T-cell (primary cell): Measurements from ENCODE around the gene TNC. TPM values are rescaled to one million over a fixed set of nuclear protein-coding genes. Genes with fewer than 3 reads are reported as not detected.

Experiments
- ATAC-seq, 4 experiments: fragments of 200-7000 bp in 3 of 4; fragments of 150-1000 bp in 1 of 4; cut with Tn5 transposase; replicated peaks in 1 of 4; 1 replicate in 3 of 4; 2 replicates in 1 of 4; pipeline ENCODE4 v1.10.0; 2021; ENCODE audit warnings: moderate library complexity in 3 of 4, mild to moderate bottlenecking in 2 of 4, moderate number of reproducible peaks in 1 of 4
- CTCF ChIA-PET, 2 donors: fragments of 300-600 bp; sonication (Branson Sonifier 250); formaldehyde crosslinking; loops; one replicate each; lab custom pipeline; 2022; ENCODE audit warnings: antibody characterized with exemption in 2 of 2; lab: Charles Lee
- POLR2A ChIA-PET, 2 donors: fragments of 300-600 bp; sonication (Branson Sonifier 250); formaldehyde crosslinking; loops; one replicate each; lab custom pipeline; 2022; ENCODE audit warnings: antibody characterized with exemption in 2 of 2; lab: Charles Lee
- DNase-seq, 35 experiments: peaks; one replicate each; pipeline versions ENCODE4 v3.0.0 to v3.0.0-alpha.2; 2013 to 2023
- H3K27ac ChIP-seq: one replicate; pipeline ENCODE4 v1.5.1; 2013; ENCODE audit warnings: low read length
- H3K27me3 ChIP-seq, 2 experiments: replicated peaks in 1 of 2; 1 replicate in 1 of 2; 2 replicates in 1 of 2; pipeline versions ENCODE4 v1.6.1 to v1.7.0; 2013; ENCODE audit warnings: low read length in 1 of 2, mixed read lengths in 1 of 2; ENCODE audit not compliant: control insufficient read depth in 2 of 2, insufficient read depth in 2 of 2; ENCODE audit errors: extremely low read depth in 1 of 2
- H3K36me3 ChIP-seq, 2 donors: 1 replicate in 1 of 2; 2 replicates in 1 of 2; pipeline versions ENCODE4 v1.6.1 to v1.7.0; 2013; ENCODE audit warnings: low read length in 1 of 2; ENCODE audit not compliant: control insufficient read depth in 2 of 2, insufficient read depth in 1 of 2; ENCODE audit errors: extremely low read depth in 1 of 2
- H3K4me1 ChIP-seq, 2 experiments: 1 replicate in 1 of 2; 2 replicates in 1 of 2; pipeline versions ENCODE4 v1.6.1 to v1.7.0; 2013; ENCODE audit warnings: low read length in 2 of 2, mixed read lengths in 1 of 2; ENCODE audit not compliant: insufficient read depth in 2 of 2, control insufficient read depth in 1 of 2; ENCODE audit errors: extremely low read depth in 1 of 2
- H3K4me3 ChIP-seq, 2 donors: 1 replicate in 1 of 2; 2 replicates in 1 of 2; pipeline versions ENCODE4 v1.5.1 to v1.7.0; 2013; ENCODE audit warnings: mild to moderate bottlenecking in 2 of 2, low read length in 1 of 2, moderate library complexity in 1 of 2; ENCODE audit not compliant: control insufficient read depth in 1 of 2; ENCODE audit errors: extremely low read depth in 1 of 2
- H3K9me3 ChIP-seq: 2 replicates; pipeline ENCODE4 v1.7.0; 2013
- H3K27ac Mint-ChIP-seq, 2 donors: one replicate each; pipeline ENCODE4 v1.8.0; 2020 to 2021; ENCODE audit warnings: mild to moderate bottlenecking in 2 of 2, mixed read lengths in 2 of 2
- H3K27me3 Mint-ChIP-seq, 2 donors: one replicate each; pipeline ENCODE4 v1.8.0; 2021 to 2022; ENCODE audit warnings: mixed read lengths in 2 of 2
- H3K36me3 Mint-ChIP-seq: one replicate; pipeline ENCODE4 v1.8.0; 2021; ENCODE audit warnings: mixed read lengths
- H3K4me1 Mint-ChIP-seq, 3 donors: one replicate each; pipeline ENCODE4 v1.8.0; 2020 to 2022; ENCODE audit warnings: mixed read lengths in 3 of 3, mild to moderate bottlenecking in 1 of 3
- H3K4me3 Mint-ChIP-seq, 3 donors: one replicate each; pipeline ENCODE4 v1.8.0; 2020 to 2022; ENCODE audit warnings: mild to moderate bottlenecking in 3 of 3, mixed read lengths in 3 of 3, moderate library complexity in 3 of 3
- H3K9me3 Mint-ChIP-seq, 3 donors: one replicate each; pipeline ENCODE4 v1.8.0; 2020 to 2022; ENCODE audit warnings: mixed read lengths in 3 of 3
- WGBS: methylation state at CpG from one replicate; pipeline ENCODE4 v1.1.5; 2013; ENCODE audit warnings: missing lambda C conversion rate; ENCODE audit not compliant: insufficient coverage; 5-methylcytosine and 5-hydroxymethylcytosine counted together
- total RNA-seq, 35 experiments: library from RNA in 6 of 35; stranded (reverse) in 6 of 35; fragments of 120-200 nt in 1 of 35; gene quantifications; one replicate each; pipeline versions ENCODE4 v1.2.1 to v1.2.4 and lab custom pipeline; 2013 to 2026

Gene TNC
- total RNA-seq, 5 donors from 2014 or later (not counting 1 experiment from before 2014, with no cell fraction given) = 0.16 to 0.29 (median 0.20) TPM; not detected in 2

DNA sequence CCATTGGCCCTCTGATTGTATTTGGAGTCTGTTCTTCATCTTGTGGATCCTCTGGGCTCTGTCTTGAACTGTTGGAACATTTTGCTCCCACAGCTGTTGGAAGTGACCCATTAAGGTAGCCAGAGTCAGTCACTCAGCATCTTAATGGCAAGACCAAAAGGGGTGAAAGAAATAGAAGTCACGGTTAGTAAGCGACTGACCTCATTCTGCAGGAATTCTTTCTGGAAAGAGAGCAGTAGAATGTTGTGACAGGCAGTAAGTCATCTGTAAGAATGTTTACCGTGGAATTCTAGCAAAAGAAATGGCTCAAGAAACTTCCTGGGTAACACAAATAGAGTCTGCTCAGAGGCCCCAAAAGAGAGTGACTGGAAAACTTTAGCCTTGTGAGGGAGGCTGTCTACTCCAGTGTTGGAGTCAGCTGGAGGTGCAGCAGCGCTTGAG, 28.6 kb upstream of the TNC start:
- DNase-seq = no peak
- no peaks in the 10 kb centered on the region for H3K9me3 ChIP-seq
- Mint-ChIP-seq H3K4me3 (no peak overlapping the region), H3K36me3 (no peaks in the 10 kb centered on the region), H3K27me3 (peaks cover 14 to 18% of the 10 kb centered on the region in 2 donors), H3K4me1 (peaks cover 0 to 10% (median 0%) of the 10 kb centered on the region in 3 donors), H3K9me3 (no peaks in the 10 kb centered on the region), H3K27ac (no peak overlapping the region)
- CTCF ChIA-PET = no interaction called here
- H3K36me3 ChIP-seq = no peaks in the 10 kb centered on the region
- 84% methylated on average over 4 of the region's 4 CpGs for WGBS
- H3K27me3 ChIP-seq = peaks cover 0 to 6% of the 10 kb centered on the region in 2 experiments
- ATAC-seq = no peak
- POLR2A ChIA-PET = no interaction called here
- H3K27ac ChIP-seq = no peak overlapping the region
- no peaks in the 10 kb centered on the region for H3K4me1 ChIP-seq
- no peak overlapping the region for H3K4me3 ChIP-seq

DNA sequence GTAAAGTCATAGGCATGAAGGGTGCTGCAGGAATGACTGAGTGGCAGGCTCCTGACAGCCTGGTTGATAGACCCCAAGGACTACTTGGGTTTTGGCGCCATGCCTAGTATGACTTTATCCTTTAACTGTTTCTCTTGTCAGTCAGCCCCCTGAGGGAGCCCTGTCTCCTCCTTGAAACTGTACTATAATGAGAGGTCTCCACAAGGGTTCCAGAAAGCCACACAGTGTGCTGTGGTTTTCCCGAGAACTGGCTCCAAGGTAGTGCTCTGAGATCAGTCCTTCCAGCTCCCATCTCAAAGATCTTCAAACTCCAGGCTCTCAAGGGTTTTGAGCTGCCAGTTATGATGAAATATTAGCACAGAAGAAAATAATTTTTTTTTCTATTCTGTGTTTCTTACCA, 26.7 kb upstream of the TNC start:
- no peaks in the 10 kb centered on the region for H3K36me3 ChIP-seq
- peaks cover 14 to 25% of the 10 kb centered on the region in 2 donors for H3K27me3 Mint-ChIP-seq
- ChIA-PET CTCF (no interaction called here), POLR2A (no interaction called here)
- no peak for ATAC-seq
- no peak overlapping the region for H3K4me3 Mint-ChIP-seq
- H3K4me1 ChIP-seq = no peaks in the 10 kb centered on the region
- peaks cover 0 to 6% of the 10 kb centered on the region in 2 experiments for H3K27me3 ChIP-seq
- no peak overlapping the region for H3K27ac ChIP-seq
- H3K36me3 Mint-ChIP-seq = no peaks in the 10 kb centered on the region
- peaks cover 0 to 16% (median 0%) of the 10 kb centered on the region in 3 donors for H3K4me1 Mint-ChIP-seq
- H3K9me3 Mint-ChIP-seq = no peaks in the 10 kb centered on the region
- no peak overlapping the region for H3K27ac Mint-ChIP-seq
- DNase-seq = no peak
- H3K4me3 ChIP-seq = no peak overlapping the region
- no peaks in the 10 kb centered on the region for H3K9me3 ChIP-seq
- WGBS = 100% methylated on average over 1 of the region's 2 CpGs

DNA sequence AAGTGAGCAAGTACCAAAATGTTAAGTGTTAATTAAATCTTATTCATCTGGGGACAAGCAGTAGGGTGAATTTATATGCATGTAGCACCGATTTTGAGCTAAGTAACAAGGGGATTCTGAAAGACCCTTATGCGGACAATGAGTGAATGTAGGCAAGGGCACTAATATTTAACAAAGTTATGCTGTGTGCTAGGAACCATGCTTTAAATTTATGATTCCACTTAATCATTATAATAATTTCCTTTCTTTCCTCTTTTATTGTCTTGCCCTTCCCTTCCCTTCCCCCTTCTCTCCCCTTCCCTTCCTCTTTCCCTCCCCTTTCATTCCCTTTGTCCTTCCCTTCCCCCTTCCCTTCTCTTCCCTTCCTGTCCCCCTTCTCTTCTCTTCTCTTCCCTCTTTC, 25.7 kb upstream of the TNC start:
- Histone ChIP-seq H3K4me3 (no peak overlapping the region), H3K27me3 (peaks cover 0 to 6% of the 10 kb centered on the region in 2 experiments), H3K27ac (no peak overlapping the region), H3K36me3 (no peaks in the 10 kb centered on the region), H3K4me1 (no peaks in the 10 kb centered on the region), H3K9me3 (no peaks in the 10 kb centered on the region)
- H3K27ac Mint-ChIP-seq = no peak overlapping the region
- H3K27me3 Mint-ChIP-seq = peaks cover 14 to 25% of the 10 kb centered on the region in 2 donors
- peaks cover 0 to 16% (median 0%) of the 10 kb centered on the region in 3 donors for H3K4me1 Mint-ChIP-seq
- POLR2A ChIA-PET = no interaction called here
- CTCF ChIA-PET = no interaction called here
- H3K36me3 Mint-ChIP-seq = no peaks in the 10 kb centered on the region
- no peak overlapping the region for H3K4me3 Mint-ChIP-seq
- DNase-seq (no peak), ATAC-seq (no peak)
- no CpG with 5 or more reads among the region's 2 CpGs for WGBS
- peaks cover 0 to 3% (median 0%) of the 10 kb centered on the region in 3 donors for H3K9me3 Mint-ChIP-seq

DNA sequence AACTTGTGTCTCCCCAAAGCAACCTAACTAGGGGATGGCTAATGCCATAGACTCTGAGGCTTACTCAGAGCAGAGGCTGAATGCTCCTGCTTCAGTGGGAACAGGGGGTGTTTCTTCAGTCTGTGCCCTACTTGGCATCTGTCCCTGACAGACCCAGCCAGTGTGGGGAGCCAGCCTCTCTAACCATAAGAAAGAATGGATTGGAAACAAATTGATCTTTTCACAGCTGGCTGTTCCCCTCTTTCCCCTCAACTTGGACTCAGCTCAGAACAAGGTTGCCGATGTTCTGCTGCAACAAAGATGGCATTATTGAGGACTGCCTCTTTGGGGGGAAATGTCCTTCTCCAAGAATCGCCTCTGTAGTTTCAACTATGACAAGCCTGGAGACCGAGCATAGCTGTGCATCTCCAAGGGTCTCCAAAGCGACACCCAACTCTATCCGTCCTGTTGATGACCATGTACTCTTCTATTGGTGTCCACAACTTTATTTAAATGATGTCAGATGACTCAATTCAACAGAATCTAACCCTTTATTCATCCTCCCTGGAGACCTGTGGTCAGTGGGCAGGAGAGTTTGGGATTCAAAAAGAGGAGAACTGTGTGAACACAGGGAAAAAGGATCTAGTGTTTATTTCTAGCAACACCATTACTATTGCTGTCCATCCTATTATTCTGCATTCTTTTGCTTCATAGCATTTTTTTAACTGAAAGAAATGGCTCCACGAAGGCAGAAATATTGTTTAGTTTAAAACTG, 24.7 kb upstream of the TNC start:
- ChIA-PET POLR2A (interaction anchor here in 1 of 2 donors (0.6 kb wide), 1 partner anchor 770 kb away, joined by 11 read pairs; no protein-coding TSS in a partner anchor), CTCF (interaction anchor here in 1 of 2 donors (0.6 kb wide), 1 partner anchor 1642 kb away, joined by 3 read pairs; no protein-coding TSS in a partner anchor)
- Mint-ChIP-seq H3K27ac (no peak overlapping the region), H3K36me3 (no peaks in the 10 kb centered on the region), H3K27me3 (peaks cover 14 to 25% of the 10 kb centered on the region in 2 donors), H3K9me3 (peaks cover 0 to 3% (median 0%) of the 10 kb centered on the region in 3 donors), H3K4me1 (peaks cover 0 to 16% (median 0%) of the 10 kb centered on the region in 3 donors), H3K4me3 (no peak overlapping the region)
- no peaks in the 10 kb centered on the region for H3K36me3 ChIP-seq
- no peak overlapping the region for H3K4me3 ChIP-seq
- 85% methylated on average over 4 of the region's 6 CpGs for WGBS
- DNase-seq (no peak), ATAC-seq (no peak)
- no peaks in the 10 kb centered on the region for H3K4me1 ChIP-seq
- H3K27me3 ChIP-seq = peaks cover 0 to 6% of the 10 kb centered on the region in 2 experiments
- H3K9me3 ChIP-seq = no peaks in the 10 kb centered on the region
- H3K27ac ChIP-seq = no peak overlapping the region

DNA sequence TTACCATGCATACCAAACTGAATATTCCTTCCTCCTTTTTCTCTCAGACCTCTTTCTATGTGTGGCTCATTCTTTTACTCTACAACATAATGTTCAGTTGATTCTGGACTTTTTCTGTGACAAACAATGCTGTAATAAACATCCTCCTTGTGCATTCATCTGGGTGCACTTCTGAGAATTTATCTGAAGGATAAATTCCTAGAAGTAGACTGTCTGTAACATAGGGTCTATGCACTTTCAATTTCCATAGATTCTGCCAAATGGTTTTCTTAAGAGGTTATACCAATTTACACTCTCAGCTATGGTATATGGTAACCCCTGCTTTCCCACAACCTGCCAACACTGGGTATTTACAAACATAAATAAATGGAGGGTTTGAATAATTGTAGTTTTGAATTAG, 24.1 kb upstream of the TNC start:
- ChIA-PET POLR2A (no interaction called here), CTCF (interaction anchor here in 1 of 2 donors (0.6 kb wide), 1 partner anchor 1643 kb away, joined by 3 read pairs; no protein-coding TSS in a partner anchor)
- Histone ChIP-seq H3K36me3 (no peaks in the 10 kb centered on the region), H3K4me3 (no peak overlapping the region), H3K27ac (no peak overlapping the region), H3K4me1 (no peaks in the 10 kb centered on the region), H3K27me3 (peaks cover 0 to 6% of the 10 kb centered on the region in 2 experiments), H3K9me3 (no peaks in the 10 kb centered on the region)
- no peak for ATAC-seq
- H3K36me3 Mint-ChIP-seq = no peaks in the 10 kb centered on the region
- peaks cover 17 to 30% of the 10 kb centered on the region in 2 donors for H3K27me3 Mint-ChIP-seq
- no peak overlapping the region for H3K4me3 Mint-ChIP-seq
- H3K27ac Mint-ChIP-seq = no peak overlapping the region
- DNase-seq = no peak
- H3K4me1 Mint-ChIP-seq = peaks cover 0 to 16% (median 0%) of the 10 kb centered on the region in 3 donors
- peaks cover 0 to 3% (median 0%) of the 10 kb centered on the region in 3 donors for H3K9me3 Mint-ChIP-seq

DNA sequence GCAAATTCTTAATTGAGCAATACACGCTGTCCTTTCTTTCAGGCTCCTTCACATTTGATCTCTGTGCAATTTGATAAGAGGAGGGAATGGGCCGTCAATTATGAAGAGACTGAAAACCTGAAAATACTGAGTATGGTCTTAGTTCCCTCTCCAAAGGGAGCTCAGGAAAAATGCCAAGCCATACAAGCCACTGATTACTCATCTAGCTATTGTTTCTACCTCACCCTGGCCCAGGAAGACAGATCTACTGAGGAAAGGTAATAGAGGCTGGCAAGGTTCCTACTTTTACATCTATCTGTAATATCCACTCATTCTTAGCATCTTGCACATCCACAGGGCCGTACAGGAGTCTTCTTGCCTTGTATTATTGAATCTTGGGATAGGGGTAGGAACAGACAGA, 23.7 kb upstream of the TNC start:
- Histone ChIP-seq H3K4me1 (no peaks in the 10 kb centered on the region), H3K4me3 (no peak overlapping the region), H3K27ac (no peak overlapping the region), H3K27me3 (peaks cover 0 to 6% of the 10 kb centered on the region in 2 experiments), H3K36me3 (no peaks in the 10 kb centered on the region), H3K9me3 (no peaks in the 10 kb centered on the region)
- peaks cover 0 to 16% (median 0%) of the 10 kb centered on the region in 3 donors for H3K4me1 Mint-ChIP-seq
- 80% methylated on average over 1 of the region's 3 CpGs for WGBS
- H3K27me3 Mint-ChIP-seq = peaks cover 22 to 34% of the 10 kb centered on the region in 2 donors
- DNase-seq = no peak
- H3K4me3 Mint-ChIP-seq = no peak overlapping the region
- ATAC-seq = no peak
- POLR2A ChIA-PET = no interaction called here
- CTCF ChIA-PET = no interaction called here
- H3K9me3 Mint-ChIP-seq = peaks cover 0 to 3% (median 0%) of the 10 kb centered on the region in 3 donors
- H3K27ac Mint-ChIP-seq = no peak overlapping the region
- no peaks in the 10 kb centered on the region for H3K36me3 Mint-ChIP-seq
